GM12872 (cell line): ENCODE data around the gene SLC2A1.

Source experiments
- TF ChIP-seq, protein P1 (sequence below): IDR thresholded peaks from 3 replicates; pipeline ENCODE4 v1.5.1; 2011; ENCODE audit warnings: low read depth, mild to moderate bottlenecking, low read length, moderate library complexity; ENCODE audit not compliant: insufficient read depth

SLC2A1 gene

DNA sequence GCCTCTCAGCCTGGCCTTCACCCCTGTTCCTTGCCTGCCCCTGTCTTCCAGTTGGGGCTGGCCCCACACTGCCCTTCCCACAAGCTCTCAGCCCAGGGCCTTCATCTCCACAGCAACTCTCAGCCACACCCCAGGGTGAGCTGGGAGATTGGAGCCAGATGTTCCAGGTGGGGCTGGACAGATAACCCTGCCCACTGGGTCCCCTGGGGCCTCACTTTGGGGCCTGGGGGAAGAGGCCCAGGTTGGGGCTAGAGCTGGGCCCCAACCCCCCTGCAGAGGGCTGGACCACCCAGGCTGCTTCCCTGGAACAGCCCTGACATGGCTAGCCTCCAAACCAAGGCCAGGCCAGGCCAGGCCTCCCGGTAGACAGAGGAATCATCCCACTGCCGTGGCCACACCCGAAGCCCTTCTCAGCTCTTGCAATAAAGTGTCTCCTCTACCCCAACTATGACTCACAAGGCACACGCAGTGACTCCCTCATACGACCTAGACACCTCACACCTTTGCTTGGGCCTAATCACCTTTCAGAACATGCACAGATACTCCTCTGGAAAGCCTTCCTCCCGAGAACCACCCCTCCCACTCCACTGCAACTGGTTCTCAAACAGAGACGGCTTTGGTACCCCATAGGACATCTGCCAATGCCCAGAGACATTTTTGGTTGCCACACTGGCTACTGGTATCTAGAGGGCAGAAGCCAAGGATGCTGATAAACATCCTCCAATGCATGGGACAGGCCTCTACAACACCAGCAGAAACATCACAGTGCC is 22.2 kb downstream of the SLC2A1 start:
- TF ChIP-seq, protein P1, sequence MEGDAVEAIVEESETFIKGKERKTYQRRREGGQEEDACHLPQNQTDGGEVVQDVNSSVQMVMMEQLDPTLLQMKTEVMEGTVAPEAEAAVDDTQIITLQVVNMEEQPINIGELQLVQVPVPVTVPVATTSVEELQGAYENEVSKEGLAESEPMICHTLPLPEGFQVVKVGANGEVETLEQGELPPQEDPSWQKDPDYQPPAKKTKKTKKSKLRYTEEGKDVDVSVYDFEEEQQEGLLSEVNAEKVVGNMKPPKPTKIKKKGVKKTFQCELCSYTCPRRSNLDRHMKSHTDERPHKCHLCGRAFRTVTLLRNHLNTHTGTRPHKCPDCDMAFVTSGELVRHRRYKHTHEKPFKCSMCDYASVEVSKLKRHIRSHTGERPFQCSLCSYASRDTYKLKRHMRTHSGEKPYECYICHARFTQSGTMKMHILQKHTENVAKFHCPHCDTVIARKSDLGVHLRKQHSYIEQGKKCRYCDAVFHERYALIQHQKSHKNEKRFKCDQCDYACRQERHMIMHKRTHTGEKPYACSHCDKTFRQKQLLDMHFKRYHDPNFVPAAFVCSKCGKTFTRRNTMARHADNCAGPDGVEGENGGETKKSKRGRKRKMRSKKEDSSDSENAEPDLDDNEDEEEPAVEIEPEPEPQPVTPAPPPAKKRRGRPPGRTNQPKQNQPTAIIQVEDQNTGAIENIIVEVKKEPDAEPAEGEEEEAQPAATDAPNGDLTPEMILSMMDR: no peak

DNA sequence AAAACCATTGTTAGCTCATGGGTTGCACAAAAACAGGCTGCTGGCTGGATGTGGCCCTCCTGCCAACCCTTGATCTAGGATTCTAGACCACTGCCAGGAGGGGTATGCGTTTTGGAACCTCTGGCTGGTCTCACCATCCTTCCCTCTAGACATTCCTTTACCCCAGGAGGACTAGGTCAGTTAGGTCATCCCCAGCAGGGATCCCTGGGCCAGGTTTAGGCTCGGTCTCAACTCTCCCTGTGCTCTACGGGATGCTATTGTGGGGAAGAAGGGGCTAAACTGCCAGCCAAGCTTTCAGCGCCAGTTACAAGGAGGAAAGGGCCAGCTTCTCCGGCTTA is 22.7 kb downstream of the SLC2A1 start:
- TF ChIP-seq, protein P1: no peak

DNA sequence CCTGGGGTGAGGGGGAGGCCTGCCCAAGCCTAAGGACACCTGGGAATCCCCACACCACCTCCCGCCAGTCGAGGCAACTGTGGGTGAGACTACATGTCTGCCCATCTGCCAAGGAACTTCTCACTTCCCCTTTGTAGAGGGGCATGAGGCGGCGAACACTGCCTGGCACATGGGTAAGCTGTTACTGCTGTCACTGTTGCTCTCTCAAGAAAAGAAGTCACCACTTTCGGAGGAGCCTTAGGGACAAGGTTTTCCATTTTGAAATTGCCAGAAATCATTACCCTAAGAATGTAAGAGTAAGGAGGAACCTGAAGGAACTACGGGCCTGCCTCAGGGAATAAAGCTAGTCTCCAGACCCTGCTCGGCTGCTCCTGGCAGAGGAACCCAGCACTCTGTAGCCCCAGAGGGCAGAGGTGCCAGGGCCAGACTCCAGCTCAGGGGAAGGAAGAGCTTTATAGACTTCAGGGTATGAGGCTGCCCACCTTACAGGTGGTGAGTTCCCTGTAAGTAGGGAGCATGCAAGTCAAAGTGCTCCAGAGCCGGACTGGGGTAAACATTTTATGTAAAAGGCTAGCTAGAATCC is 23.3 kb downstream of the SLC2A1 start:
- TF ChIP-seq, protein P1: no peak

DNA sequence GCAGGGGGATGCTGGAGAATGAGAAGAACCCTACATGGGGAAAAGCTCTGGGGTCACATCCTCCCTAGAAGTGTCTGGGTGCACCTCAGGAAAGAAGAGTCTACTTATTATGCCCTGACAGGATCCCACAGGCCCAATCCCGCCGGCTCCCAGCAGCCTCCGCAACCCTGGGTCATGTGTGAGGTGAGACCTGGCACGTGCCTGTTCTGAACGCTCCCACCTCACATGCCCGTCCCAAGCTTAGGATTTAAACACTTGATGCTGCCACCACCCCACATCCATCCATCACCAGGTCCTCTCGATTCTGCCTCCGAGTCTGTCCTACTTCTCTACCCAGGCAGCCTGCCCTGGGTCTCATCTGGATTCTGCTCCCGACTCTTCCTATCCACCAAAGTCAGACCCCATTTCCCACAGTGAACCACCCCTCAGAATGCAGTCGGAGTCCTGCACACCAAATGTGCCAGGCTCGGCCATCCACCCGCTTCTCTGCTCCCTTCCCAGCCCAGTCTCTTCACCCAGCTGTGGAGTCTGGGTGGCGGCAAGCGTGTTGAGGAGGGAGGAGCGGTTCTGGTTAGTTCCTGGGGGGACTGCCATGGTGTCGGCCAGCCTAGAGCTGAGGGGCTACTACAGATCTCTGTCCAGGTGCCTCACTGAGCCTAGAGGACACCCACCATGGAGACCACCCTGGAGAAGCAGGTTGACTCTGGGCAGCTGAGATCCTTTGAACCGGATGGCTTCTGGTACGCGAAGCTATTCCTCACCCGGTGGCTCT is 23.9 kb downstream of the SLC2A1 start:
- TF ChIP-seq, protein P1: no peak

DNA sequence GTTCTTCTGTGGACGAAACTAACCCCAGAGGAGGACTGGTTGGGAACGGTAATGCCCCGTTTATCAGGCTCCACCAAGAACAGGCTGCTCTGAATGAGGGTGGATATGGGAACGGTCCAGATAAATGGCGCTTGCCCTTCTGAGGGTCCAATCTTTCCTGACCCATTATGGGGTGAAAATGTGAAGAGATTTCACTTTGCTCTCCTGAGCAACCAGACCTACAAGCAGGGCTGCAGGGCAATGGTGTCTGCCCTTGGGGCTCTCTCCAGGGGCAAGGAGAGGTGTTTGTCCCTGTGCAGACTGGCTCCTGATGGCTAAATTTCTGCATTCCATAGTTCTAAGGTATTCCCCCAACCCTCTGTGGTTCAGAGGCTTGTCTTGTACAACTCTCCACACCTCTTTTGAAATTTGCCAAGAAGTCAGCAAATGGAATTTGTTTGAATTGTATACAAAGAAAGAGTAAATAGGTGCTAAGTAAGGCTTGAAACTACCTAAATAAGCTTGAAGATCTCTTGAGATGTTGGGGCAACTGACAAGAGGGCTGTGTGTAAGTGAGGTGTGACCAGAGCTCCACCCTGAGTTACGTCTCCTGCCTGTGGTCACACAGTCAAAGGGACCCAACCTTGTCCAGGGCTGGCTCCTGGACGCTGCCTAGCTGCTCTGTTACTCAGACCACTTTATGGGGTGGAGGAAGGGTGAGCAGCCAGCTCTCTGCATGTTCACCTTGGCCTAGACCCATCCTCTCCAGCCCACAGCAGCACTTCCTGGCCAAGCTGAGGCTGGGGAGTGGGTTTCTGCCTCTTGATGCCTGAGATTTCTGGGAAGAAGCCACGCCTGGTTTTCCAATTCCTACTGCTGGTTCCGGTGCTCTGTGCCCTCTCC is 24.8 kb downstream of the SLC2A1 start:
- TF ChIP-seq, protein P1: no peak

DNA sequence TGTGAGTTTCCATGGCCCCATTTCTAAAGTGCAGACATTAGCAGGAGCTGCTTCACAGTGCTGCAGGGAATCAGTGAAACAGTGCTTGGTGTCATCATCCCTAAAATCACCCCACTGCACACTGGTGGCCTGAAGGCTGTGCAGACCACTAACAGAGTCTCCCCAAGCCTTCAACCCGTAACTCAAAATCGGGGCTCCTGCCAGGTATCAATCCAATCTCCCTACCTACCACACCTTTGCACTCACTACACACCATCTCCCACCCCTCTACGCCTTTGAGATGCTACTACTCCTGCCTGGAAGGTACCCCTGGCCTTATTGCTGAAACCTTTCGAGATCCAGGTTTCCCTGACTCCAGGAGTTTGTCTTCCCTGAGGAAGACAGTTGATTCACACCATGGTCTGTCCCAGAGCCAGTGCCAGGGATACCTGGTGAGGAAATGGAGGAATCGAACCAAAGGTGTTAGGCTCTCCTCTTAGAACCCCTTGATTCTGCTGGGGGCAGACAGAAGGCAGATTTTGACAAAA is 25.5 kb downstream of the SLC2A1 start:
- TF ChIP-seq, protein P1: no peak
